ENCODE measurements around the gene SCUBE2. TPM values are rescaled to one million over a fixed set of nuclear protein-coding genes. Genes with fewer than 3 reads are reported as not detected.

SCUBE2 gene
- total RNA-seq, 1 experiment from 2014 or later: 1.9 TPM

DNA sequence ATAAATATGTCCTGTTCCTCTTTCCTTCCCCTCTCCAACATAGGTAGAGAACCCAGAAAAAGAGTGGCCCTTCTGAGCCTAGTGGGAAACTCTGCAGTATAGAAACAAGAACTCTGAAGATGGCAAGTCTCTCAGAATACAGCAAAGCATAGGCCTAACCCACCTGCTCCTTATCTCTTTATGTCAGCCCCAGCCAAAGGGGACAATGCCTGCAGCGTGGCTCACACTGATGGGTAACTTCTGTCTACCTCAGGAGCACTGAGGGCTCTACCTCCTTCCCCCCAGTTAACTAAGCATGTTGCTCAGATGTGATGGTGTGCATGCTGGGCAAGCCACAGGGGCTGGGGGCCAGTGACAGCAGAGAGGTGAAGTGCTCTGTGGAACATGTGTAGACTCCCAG lies 82.7 kb downstream of the SCUBE2 start (continued):
- TF ChIP-seq GRHL2 (CRISPR knock-in tag; IDR thresholded peaks at IDR 0.05; ENCODE audit: insufficient replicate concordance, severe bottlenecking): no peak
- TF ChIP-seq NR2C2 (CRISPR knock-in tag; IDR thresholded peaks at IDR 0.05): no peak
- TF ChIP-seq, protein P1, sequence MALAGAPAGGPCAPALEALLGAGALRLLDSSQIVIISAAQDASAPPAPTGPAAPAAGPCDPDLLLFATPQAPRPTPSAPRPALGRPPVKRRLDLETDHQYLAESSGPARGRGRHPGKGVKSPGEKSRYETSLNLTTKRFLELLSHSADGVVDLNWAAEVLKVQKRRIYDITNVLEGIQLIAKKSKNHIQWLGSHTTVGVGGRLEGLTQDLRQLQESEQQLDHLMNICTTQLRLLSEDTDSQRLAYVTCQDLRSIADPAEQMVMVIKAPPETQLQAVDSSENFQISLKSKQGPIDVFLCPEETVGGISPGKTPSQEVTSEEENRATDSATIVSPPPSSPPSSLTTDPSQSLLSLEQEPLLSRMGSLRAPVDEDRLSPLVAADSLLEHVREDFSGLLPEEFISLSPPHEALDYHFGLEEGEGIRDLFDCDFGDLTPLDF (CRISPR knock-in tag; IDR thresholded peaks at IDR 0.05): no peak
- no peak for TF ChIP-seq GTF2I (CRISPR knock-in tag; conservative IDR thresholded peaks at IDR 0.05)
- no peak for TF ChIP-seq ZBTB21 (CRISPR knock-in tag; IDR thresholded peaks at IDR 0.05; ENCODE audit: borderline replicate concordance)
- TF ChIP-seq, protein P2, sequence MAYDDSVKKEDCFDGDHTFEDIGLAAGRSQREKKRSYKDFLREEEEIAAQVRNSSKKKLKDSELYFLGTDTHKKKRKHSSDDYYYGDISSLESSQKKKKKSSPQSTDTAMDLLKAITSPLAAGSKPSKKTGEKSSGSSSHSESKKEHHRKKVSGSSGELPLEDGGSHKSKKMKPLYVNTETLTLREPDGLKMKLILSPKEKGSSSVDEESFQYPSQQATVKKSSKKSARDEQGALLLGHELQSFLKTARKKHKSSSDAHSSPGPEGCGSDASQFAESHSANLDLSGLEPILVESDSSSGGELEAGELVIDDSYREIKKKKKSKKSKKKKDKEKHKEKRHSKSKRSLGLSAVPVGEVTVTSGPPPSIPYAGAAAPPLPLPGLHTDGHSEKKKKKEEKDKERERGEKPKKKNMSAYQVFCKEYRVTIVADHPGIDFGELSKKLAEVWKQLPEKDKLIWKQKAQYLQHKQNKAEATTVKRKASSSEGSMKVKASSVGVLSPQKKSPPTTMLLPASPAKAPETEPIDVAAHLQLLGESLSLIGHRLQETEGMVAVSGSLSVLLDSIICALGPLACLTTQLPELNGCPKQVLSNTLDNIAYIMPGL (CRISPR knock-in tag; IDR thresholded peaks at IDR 0.05): no peak
- TF ChIP-seq NFE2L1 (CRISPR knock-in tag; IDR thresholded peaks at IDR 0.05): no peak
- TF ChIP-seq NR1H2 (CRISPR knock-in tag; IDR thresholded peaks at IDR 0.05): no peak

DNA sequence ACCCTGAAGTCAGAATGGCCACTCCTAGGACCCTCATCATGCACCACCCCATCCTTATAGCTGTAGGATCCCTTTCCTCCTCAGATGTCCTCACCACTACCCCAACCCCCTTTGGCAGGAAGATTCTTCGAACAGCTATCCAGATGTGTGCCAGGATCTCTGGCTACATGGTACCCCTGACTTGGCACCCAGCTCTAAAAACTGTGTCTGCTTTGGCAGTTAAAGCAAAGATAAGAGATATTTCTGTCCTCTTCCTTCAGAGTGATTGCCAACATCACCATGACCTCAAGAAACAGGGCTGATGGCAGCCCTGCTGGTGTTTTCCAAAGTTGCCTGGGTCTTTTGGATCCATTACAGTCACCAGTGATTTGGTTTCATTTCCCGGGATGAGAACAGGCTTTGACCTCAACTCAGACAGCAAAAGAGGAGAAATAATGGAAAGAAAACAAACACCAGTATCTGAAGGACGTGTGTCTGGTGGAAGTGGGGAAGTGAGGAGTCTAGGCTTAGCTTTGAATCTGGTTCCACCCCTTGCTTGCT lies 83.3 kb downstream of the SCUBE2 start:
- Mint-ChIP-seq H3K9me3 (peaks cover 12% of the 10 kb centered on the region), H3K4me3 (no peak overlapping the region), H3K27ac (no peak overlapping the region), H3K27me3 (ENCODE audit: low read depth) (peaks cover 61% of the 10 kb centered on the region), H3K4me1 (peaks cover 11% of the 10 kb centered on the region), H3K36me3 (peaks cover 4% of the 10 kb centered on the region)
- DNase-seq (ENCODE audit: low spot score) (no peak), ATAC-seq (no peak)
- POLR2A ChIA-PET: no interaction called here
- no peak for TF ChIP-seq NR2C2 (CRISPR knock-in tag; IDR thresholded peaks at IDR 0.05)
- TF ChIP-seq TEAD1 (CRISPR knock-in tag; IDR thresholded peaks at IDR 0.05): no peak
- no peak for TF ChIP-seq SMAD3 (CRISPR knock-in tag; IDR thresholded peaks at IDR 0.05; ENCODE audit: borderline replicate concordance)
- TF ChIP-seq GABPB1 (CRISPR knock-in tag; IDR thresholded peaks at IDR 0.05): no peak
- TF ChIP-seq, protein P3, sequence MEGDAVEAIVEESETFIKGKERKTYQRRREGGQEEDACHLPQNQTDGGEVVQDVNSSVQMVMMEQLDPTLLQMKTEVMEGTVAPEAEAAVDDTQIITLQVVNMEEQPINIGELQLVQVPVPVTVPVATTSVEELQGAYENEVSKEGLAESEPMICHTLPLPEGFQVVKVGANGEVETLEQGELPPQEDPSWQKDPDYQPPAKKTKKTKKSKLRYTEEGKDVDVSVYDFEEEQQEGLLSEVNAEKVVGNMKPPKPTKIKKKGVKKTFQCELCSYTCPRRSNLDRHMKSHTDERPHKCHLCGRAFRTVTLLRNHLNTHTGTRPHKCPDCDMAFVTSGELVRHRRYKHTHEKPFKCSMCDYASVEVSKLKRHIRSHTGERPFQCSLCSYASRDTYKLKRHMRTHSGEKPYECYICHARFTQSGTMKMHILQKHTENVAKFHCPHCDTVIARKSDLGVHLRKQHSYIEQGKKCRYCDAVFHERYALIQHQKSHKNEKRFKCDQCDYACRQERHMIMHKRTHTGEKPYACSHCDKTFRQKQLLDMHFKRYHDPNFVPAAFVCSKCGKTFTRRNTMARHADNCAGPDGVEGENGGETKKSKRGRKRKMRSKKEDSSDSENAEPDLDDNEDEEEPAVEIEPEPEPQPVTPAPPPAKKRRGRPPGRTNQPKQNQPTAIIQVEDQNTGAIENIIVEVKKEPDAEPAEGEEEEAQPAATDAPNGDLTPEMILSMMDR (IDR thresholded peaks at IDR 0.05): no peak
- TF ChIP-seq, protein P4, sequence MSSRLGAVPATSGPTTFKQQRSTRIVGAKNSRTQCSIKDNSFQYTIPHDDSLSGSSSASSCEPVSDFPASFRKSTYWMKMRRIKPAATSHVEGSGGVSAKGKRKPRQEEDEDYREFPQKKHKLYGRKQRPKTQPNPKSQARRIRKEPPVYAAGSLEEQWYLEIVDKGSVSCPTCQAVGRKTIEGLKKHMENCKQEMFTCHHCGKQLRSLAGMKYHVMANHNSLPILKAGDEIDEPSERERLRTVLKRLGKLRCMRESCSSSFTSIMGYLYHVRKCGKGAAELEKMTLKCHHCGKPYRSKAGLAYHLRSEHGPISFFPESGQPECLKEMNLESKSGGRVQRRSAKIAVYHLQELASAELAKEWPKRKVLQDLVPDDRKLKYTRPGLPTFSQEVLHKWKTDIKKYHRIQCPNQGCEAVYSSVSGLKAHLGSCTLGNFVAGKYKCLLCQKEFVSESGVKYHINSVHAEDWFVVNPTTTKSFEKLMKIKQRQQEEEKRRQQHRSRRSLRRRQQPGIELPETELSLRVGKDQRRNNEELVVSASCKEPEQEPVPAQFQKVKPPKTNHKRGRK (CRISPR knock-in tag; IDR thresholded peaks at IDR 0.05; ENCODE audit: borderline replicate concordance): no peak
- TF ChIP-seq FOXJ3 (CRISPR knock-in tag; IDR thresholded peaks at IDR 0.05; ENCODE audit: borderline replicate concordance): no peak
- no peak for TF ChIP-seq ZNF423 (CRISPR knock-in tag; IDR thresholded peaks at IDR 0.05)
- TF ChIP-seq ZBTB21 (CRISPR knock-in tag; IDR thresholded peaks at IDR 0.05; ENCODE audit: borderline replicate concordance): no peak
- TF ChIP-seq MYBL2 (CRISPR knock-in tag; IDR thresholded peaks at IDR 0.05): no peak
- no peak for TF ChIP-seq ESRRA (CRISPR knock-in tag; IDR thresholded peaks at IDR 0.05; ENCODE audit: borderline replicate concordance)
- TF ChIP-seq, protein P5, sequence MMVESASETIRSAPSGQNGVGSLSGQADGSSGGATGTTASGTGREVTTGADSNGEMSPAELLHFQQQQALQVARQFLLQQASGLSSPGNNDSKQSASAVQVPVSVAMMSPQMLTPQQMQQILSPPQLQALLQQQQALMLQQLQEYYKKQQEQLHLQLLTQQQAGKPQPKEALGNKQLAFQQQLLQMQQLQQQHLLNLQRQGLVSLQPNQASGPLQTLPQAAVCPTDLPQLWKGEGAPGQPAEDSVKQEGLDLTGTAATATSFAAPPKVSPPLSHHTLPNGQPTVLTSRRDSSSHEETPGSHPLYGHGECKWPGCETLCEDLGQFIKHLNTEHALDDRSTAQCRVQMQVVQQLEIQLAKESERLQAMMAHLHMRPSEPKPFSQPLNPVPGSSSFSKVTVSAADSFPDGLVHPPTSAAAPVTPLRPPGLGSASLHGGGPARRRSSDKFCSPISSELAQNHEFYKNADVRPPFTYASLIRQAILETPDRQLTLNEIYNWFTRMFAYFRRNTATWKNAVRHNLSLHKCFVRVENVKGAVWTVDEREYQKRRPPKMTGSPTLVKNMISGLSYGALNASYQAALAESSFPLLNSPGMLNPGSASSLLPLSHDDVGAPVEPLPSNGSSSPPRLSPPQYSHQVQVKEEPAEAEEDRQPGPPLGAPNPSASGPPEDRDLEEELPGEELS (CRISPR knock-in tag; IDR thresholded peaks at IDR 0.05): no peak
- TF ChIP-seq, protein P6, sequence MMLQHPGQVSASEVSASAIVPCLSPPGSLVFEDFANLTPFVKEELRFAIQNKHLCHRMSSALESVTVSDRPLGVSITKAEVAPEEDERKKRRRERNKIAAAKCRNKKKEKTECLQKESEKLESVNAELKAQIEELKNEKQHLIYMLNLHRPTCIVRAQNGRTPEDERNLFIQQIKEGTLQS (CRISPR knock-in tag; conservative IDR thresholded peaks at IDR 0.05): no peak
- TF ChIP-seq CBFB (CRISPR knock-in tag; IDR thresholded peaks at IDR 0.05; ENCODE audit: low read depth): no peak
- TF ChIP-seq, protein P7, sequence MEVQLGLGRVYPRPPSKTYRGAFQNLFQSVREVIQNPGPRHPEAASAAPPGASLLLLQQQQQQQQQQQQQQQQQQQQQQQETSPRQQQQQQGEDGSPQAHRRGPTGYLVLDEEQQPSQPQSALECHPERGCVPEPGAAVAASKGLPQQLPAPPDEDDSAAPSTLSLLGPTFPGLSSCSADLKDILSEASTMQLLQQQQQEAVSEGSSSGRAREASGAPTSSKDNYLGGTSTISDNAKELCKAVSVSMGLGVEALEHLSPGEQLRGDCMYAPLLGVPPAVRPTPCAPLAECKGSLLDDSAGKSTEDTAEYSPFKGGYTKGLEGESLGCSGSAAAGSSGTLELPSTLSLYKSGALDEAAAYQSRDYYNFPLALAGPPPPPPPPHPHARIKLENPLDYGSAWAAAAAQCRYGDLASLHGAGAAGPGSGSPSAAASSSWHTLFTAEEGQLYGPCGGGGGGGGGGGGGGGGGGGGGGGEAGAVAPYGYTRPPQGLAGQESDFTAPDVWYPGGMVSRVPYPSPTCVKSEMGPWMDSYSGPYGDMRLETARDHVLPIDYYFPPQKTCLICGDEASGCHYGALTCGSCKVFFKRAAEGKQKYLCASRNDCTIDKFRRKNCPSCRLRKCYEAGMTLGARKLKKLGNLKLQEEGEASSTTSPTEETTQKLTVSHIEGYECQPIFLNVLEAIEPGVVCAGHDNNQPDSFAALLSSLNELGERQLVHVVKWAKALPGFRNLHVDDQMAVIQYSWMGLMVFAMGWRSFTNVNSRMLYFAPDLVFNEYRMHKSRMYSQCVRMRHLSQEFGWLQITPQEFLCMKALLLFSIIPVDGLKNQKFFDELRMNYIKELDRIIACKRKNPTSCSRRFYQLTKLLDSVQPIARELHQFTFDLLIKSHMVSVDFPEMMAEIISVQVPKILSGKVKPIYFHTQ (CRISPR knock-in tag; IDR thresholded peaks at IDR 0.05): no peak
- TF ChIP-seq NR1H2 (CRISPR knock-in tag; IDR thresholded peaks at IDR 0.05): no peak
- CTCF ChIA-PET: no interaction called here

Measured in WTC11 (cell line).